Ascending aorta (tissue), 2 donors: ENCODE data around the gene CNMD. TPM values are rescaled to one million over a fixed set of nuclear protein-coding genes. Genes with fewer than 3 reads are reported as not detected.
"Not testable (repeated sequence)": the region's sequence is repeated elsewhere in the genome, so short reads cannot be mapped to it uniquely, and the experiment has no call there.

Experiments
- DNase-seq, 2 donors: peaks; one replicate each; pipeline ENCODE4 v3.0.0-alpha.2; 2019; ENCODE audit warnings: low spot score in 2 of 2
- H3K27ac ChIP-seq, 2 donors: fragments of 200-600 bp; sonication (generic); one replicate each; pipeline ENCODE4 v1.5.1; 2016 to 2017; ENCODE audit warnings: mild to moderate bottlenecking in 1 of 2
- H3K27me3 ChIP-seq: fragments of 200-600 bp; sonication (generic); one replicate; pipeline ENCODE4 v1.5.1; 2017
- H3K36me3 ChIP-seq, 2 donors: fragments of 200-600 bp; sonication (generic); one replicate each; pipeline ENCODE4 v1.5.1; 2016
- H3K4me1 ChIP-seq, 2 donors: fragments of 200-600 bp; sonication (generic); one replicate each; pipeline ENCODE4 v1.5.1; 2016 to 2017; ENCODE audit warnings: mild to moderate bottlenecking in 1 of 2
- H3K4me3 ChIP-seq, 2 donors: fragments of 200-600 bp; sonication (generic); one replicate each; pipeline ENCODE4 v1.5.1; 2016 to 2017; ENCODE audit warnings: mild to moderate bottlenecking in 1 of 2
- H3K9me3 ChIP-seq, 2 donors: fragments of 200-600 bp; sonication (generic); one replicate each; pipeline ENCODE4 v1.5.1; 2016
- intact Hi-C: fragments of 100-400 bp; cut with DNase I; formaldehyde crosslinking; loops from one replicate; pipeline ENCODE4 v1.15.1; 2023
- total RNA-seq: library from RNA; depleted of rRNA; stranded (reverse); fragments of >200 nt; gene quantifications from one replicate; pipeline ENCODE4 v1.1.0, GENCODE V29; 2016
- TF ChIP-seq, protein P1 (sequence below), 3 experiments: fragments of 200-600 bp in 2 of 3; fragments of 450-650 bp in 1 of 3; sonication (generic) in 2 of 3; IDR thresholded peaks; one replicate each; pipeline ENCODE4 v1.5.1; 2016 to 2019; ENCODE audit warnings: antibody characterized with exemption in 3 of 3, mild to moderate bottlenecking in 1 of 3, moderate library complexity in 1 of 3

Gene CNMD
- total RNA-seq, 1 donor from 2014 or later = not detected

DNA sequence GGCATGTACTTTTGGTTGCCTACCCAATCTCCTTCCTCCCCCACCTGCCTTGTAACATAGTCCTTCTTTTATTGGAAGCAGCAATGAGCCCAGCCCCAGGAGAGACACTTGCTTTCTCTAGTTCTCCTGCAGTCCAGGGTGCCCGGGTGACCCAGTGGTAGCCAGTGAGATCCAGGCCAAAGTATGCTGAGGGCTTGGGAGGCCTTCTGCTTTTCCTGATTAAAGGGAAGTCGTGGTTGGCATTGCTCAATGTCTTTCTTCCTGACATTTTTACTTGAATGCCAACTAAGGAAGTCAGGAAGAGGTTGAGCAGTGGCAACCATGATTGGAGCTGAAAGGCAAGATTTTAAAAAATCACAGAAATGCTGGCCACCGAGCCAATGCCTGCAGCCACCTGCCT lies 25.7 kb downstream of the CNMD start:
- no peak overlapping the region for H3K4me3 ChIP-seq
- peak in 1 of 2 donors; percentile 66 for DNase-seq
- no peaks in the 10 kb centered on the region for H3K36me3 ChIP-seq
- intact Hi-C loops = no loop called here
- H3K27me3 ChIP-seq = no peaks in the 10 kb centered on the region
- no peaks in the 10 kb centered on the region for H3K4me1 ChIP-seq
- TF ChIP-seq, protein P1, sequence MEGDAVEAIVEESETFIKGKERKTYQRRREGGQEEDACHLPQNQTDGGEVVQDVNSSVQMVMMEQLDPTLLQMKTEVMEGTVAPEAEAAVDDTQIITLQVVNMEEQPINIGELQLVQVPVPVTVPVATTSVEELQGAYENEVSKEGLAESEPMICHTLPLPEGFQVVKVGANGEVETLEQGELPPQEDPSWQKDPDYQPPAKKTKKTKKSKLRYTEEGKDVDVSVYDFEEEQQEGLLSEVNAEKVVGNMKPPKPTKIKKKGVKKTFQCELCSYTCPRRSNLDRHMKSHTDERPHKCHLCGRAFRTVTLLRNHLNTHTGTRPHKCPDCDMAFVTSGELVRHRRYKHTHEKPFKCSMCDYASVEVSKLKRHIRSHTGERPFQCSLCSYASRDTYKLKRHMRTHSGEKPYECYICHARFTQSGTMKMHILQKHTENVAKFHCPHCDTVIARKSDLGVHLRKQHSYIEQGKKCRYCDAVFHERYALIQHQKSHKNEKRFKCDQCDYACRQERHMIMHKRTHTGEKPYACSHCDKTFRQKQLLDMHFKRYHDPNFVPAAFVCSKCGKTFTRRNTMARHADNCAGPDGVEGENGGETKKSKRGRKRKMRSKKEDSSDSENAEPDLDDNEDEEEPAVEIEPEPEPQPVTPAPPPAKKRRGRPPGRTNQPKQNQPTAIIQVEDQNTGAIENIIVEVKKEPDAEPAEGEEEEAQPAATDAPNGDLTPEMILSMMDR (IDR thresholded peaks at IDR 0.05) = no peak
- no peak overlapping the region for H3K27ac ChIP-seq
- H3K9me3 ChIP-seq = no peaks in the 10 kb centered on the region

DNA sequence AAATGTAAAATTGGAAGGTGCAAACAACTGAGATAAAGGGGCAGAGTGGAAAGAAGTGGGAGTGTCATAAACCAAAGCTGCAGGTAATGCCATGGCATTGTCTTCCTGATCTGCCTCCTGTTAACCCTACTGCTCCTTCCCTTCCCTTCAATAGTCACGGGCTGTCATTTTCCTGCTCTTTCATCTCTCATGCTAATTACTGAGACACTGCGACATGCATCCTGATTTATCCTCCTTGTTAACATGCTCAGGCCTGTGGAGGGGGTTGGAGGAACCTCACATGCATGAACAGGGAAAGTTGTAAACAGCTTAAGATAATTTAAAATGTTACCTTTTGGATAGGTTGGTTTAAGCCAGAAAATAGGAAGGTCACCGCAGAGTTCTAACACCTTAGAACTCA lies 27.2 kb downstream of the CNMD start:
- TF ChIP-seq, protein P1 (IDR thresholded peaks at IDR 0.05) = no peak
- no peak for DNase-seq
- no peak overlapping the region for H3K4me3 ChIP-seq
- no peaks in the 10 kb centered on the region for H3K4me1 ChIP-seq
- intact Hi-C loops = no loop called here
- H3K27ac ChIP-seq = no peak overlapping the region
- H3K27me3 ChIP-seq = no peaks in the 10 kb centered on the region
- H3K36me3 ChIP-seq = no peaks in the 10 kb centered on the region
- H3K9me3 ChIP-seq = no peaks in the 10 kb centered on the region

DNA sequence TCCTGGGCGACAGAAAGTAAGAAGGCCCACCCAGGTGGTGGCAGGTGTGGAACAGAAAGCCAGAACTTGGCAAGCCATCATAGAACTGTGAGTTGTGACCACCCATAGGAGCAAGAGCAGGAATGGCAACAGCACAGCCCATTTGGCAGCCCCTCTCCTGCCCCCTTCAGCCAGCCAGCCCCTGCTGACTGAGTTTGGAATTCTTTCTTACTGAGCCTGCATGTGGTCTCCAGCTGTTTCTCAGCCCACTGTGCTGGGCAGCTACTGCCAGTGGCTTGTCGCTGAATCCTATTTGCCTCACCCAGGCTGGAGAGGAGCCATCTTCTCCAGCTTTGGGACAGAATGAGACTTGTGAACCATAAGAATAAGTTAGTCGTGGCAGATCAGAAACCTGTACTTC lies 28.3 kb downstream of the CNMD start:
- DNase-seq = no peak
- H3K27ac ChIP-seq = no peak overlapping the region
- intact Hi-C loops = no loop called here
- H3K36me3 ChIP-seq = no peaks in the 10 kb centered on the region
- no peaks in the 10 kb centered on the region for H3K4me1 ChIP-seq
- no peaks in the 10 kb centered on the region for H3K27me3 ChIP-seq
- TF ChIP-seq, protein P1 (IDR thresholded peaks at IDR 0.05) = no peak
- H3K4me3 ChIP-seq = no peak overlapping the region
- no peaks in the 10 kb centered on the region for H3K9me3 ChIP-seq

DNA sequence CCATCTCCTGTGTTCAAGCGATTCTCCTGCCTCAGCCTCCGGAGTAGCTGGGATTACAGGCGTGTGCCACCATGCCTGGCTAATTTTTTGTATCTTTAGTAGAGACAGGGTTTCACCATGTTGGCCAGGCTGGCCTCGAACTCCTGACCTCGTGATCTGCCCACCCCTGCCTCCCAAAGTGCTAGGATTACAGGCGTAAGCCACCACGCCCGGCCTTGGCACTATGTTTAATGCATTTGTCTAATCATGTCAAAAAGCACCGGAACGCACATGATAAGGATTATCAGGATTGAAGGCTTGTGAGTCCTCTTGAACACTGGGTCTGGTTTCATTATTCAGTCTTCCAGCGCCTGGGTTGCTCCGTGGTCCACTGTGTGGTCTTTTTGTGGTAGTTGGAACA lies 31.4 kb downstream of the CNMD start:
- H3K27ac ChIP-seq, H3K27me3 ChIP-seq, intact Hi-C loops, DNase-seq, H3K4me1 ChIP-seq, H3K36me3 ChIP-seq, H3K4me3 ChIP-seq, H3K9me3 ChIP-seq: not testable (repeated sequence)

DNA sequence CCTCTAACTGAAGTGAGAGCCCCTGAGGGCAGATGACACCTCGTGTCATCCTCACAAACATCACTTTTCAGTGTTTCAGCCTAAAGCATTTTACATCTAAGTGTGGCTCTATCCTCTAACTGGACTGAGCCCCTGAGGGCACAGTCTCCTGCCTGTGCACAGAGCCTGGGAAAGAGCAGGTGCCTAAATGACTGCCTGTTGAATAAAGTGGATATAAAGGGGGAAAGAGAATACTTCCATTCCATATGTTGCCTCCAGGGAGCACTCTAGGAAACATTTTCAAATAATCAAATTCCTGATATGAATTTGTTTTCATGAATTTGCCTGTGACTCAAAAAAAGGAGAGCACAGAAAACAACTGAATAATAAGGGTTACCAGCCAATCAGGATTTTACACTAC lies 32.2 kb downstream of the CNMD start:
- Histone ChIP-seq H3K27ac (no peak overlapping the region), H3K9me3 (no peaks in the 10 kb centered on the region), H3K4me1 (no peaks in the 10 kb centered on the region), H3K27me3 (no peaks in the 10 kb centered on the region), H3K4me3 (no peak overlapping the region), H3K36me3 (no peaks in the 10 kb centered on the region)
- no peak for DNase-seq
- intact Hi-C loops = no loop called here
- TF ChIP-seq, protein P1 (IDR thresholded peaks at IDR 0.05) = no peak

DNA sequence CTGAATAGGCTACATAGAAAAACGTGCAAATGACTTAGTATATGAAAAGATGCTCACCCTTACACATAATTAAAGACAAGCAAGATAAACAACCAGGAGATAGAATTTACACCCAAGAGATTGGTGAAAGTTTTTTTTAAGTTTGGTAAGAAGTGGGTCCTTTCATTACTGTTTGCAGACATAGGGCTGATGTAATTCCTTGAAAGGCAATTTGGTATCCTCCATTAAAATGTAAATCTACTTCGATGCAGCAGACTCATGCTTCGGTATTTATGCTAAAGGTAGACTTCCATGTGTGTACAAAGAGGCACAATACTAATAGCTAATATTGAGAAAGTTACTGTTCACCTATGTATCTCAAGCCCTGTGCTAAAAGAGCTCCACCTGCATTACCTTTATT lies 33.5 kb downstream of the CNMD start:
- no peak overlapping the region for H3K27ac ChIP-seq
- TF ChIP-seq, protein P1 (IDR thresholded peaks at IDR 0.05) = no peak
- no peak for DNase-seq
- intact Hi-C loops = no loop called here
- no peaks in the 10 kb centered on the region for H3K36me3 ChIP-seq
- no peaks in the 10 kb centered on the region for H3K9me3 ChIP-seq
- no peak overlapping the region for H3K4me3 ChIP-seq
- no peaks in the 10 kb centered on the region for H3K27me3 ChIP-seq
- no peaks in the 10 kb centered on the region for H3K4me1 ChIP-seq
